SU-DHL-6 (cell line): ENCODE data around the gene VIPR2.

ENCODE experiments used
- EZH2phosphoT487 ChIP-seq: fragments of 200-600 bp; sonication (generic), shearing (Covaris generic); conservative IDR thresholded peaks from 2 replicates; pipeline ENCODE4 v1.6.1; 2018; ENCODE audit warnings: mild to moderate bottlenecking, antibody characterized with exemption, low read length, moderate library complexity, mixed read lengths
- TF ChIP-seq, protein P1 (sequence below): fragments of 200-600 bp; sonication (generic); IDR thresholded peaks from one replicate; pipeline ENCODE4 v1.5.1; 2017; ENCODE audit warnings: antibody characterized with exemption, mild to moderate bottlenecking, low read length, moderate library complexity; ENCODE audit not compliant: insufficient read depth, poor library complexity, severe bottlenecking

GRCh38 chr7:159026271-159027055, 118.2 kb downstream of the VIPR2 start:
- TF ChIP-seq, protein P1, sequence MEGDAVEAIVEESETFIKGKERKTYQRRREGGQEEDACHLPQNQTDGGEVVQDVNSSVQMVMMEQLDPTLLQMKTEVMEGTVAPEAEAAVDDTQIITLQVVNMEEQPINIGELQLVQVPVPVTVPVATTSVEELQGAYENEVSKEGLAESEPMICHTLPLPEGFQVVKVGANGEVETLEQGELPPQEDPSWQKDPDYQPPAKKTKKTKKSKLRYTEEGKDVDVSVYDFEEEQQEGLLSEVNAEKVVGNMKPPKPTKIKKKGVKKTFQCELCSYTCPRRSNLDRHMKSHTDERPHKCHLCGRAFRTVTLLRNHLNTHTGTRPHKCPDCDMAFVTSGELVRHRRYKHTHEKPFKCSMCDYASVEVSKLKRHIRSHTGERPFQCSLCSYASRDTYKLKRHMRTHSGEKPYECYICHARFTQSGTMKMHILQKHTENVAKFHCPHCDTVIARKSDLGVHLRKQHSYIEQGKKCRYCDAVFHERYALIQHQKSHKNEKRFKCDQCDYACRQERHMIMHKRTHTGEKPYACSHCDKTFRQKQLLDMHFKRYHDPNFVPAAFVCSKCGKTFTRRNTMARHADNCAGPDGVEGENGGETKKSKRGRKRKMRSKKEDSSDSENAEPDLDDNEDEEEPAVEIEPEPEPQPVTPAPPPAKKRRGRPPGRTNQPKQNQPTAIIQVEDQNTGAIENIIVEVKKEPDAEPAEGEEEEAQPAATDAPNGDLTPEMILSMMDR, result no peak
- TF ChIP-seq EZH2phosphoT487, result no peak
